ENCODE measurements around the gene TXNDC17. TPM values are rescaled to one million over a fixed set of nuclear protein-coding genes. Genes with fewer than 3 reads are reported as not detected.

The TXNDC17 gene
- total and polyA plus RNA-seq, 2 of the 8 experiments (the other 6 are each of a cell fraction or from before 2014, with no cell fraction given): 182 to 410 TPM

- TF ChIP-seq USF2 (IDR thresholded peaks at IDR 0.05; ENCODE audit: low read length) (no peak), TCF12 (IDR thresholded peaks at IDR 0.05; ENCODE audit: low read depth, low read length) (no peak), CTBP2 (IDR thresholded peaks at IDR 0.05; ENCODE audit: borderline replicate concordance, insufficient read depth, insufficient read length, low read length) (no peak), YY1 (IDR thresholded peaks at IDR 0.05; ENCODE audit: low read depth, low read length) (peak; percentile 75; the same call in 1 of the 2 replicates), POU5F1 (IDR thresholded peaks at IDR 0.05; ENCODE audit: low read depth, low read length) (0 out of 2 replicates have a peak, but pooled peaks have one; percentile 19), NRF1 (IDR thresholded peaks at IDR 0.05; ENCODE audit: low read depth, low read length) (no peak), PHF8 (conservative IDR thresholded peaks at IDR 0.05; ENCODE audit: low read depth, low read length) (0 out of 2 replicates have a peak, but pooled peaks have one; percentile 25), CTCF (IDR thresholded peaks at IDR 0.05; ENCODE audit: control extremely low read depth in 1 of 3, insufficient read depth in 1 of 3, low read depth in 1 of 3, low read length in 3 of 3) (no peak), EZH2 (IDR thresholded peaks at IDR 0.05; ENCODE audit: low read depth, low read length, severe bottlenecking) (no peak), TBP (IDR thresholded peaks at IDR 0.05; ENCODE audit: low read depth, low read length) (no peak), SAP30 (IDR thresholded peaks at IDR 0.05; ENCODE audit: insufficient read depth, insufficient replicate concordance, low read length) (peak; percentile 88), SP2 (IDR thresholded peaks at IDR 0.05; ENCODE audit: low read length) (no peak), SP4 (IDR thresholded peaks at IDR 0.05; ENCODE audit: low read length) (peak; percentile 71; the same call in 1 of the 2 replicates), E2F6 (IDR thresholded peaks at IDR 0.05) (no peak; the same call in 1 of the 2 replicates), SIX5 (IDR thresholded peaks at IDR 0.05; ENCODE audit: low read depth, low read length) (no peak), KDM1A (IDR thresholded peaks at IDR 0.05; ENCODE audit: borderline replicate concordance, low read length) (no peak), GTF2F1 (IDR thresholded peaks at IDR 0.05; ENCODE audit: borderline replicate concordance, low read depth, low read length) (no peak), ATF3 (IDR thresholded peaks at IDR 0.05; ENCODE audit: insufficient read depth, low read depth, low read length) (no peak), CEBPB (IDR thresholded peaks at IDR 0.05; ENCODE audit: low read depth, low read length) (no peak), MAFK (IDR thresholded peaks at IDR 0.05; ENCODE audit: low read depth, low read length) (no peak)
Observed at GRCh38 chr17:6651354-6651918, 10.6 kb downstream of the TXNDC17 start, which contains the start of the genes C17orf100 and MED31 (continued).
